Lung (tissue), 12 donors: Measurements from ENCODE around the gene ETV2. TPM values are rescaled to one million over a fixed set of nuclear protein-coding genes. Genes with fewer than 3 reads are reported as not detected.

Experiments
- ATAC-seq: fragments of 200-7000 bp; cut with Tn5 transposase; one replicate; pipeline ENCODE4 v1.9.1; 2020; ENCODE audit warnings: moderate number of reproducible peaks; ENCODE audit not compliant: insufficient read depth, low FRiP score
- DNase-seq, 3 donors: peaks; one replicate each; pipeline ENCODE4 v3.0.0-alpha.2; 2013 to 2017
- H3K27ac ChIP-seq, 2 donors: one replicate each; pipeline ENCODE4 v1.5.1; 2013; ENCODE audit warnings: mild to moderate bottlenecking in 2 of 2, moderate library complexity in 2 of 2, control low read depth in 1 of 2, inconsistent platforms in 1 of 2, low read depth in 1 of 2, low read length in 1 of 2
- H3K27me3 ChIP-seq, 3 donors: one replicate each; pipeline ENCODE4 v1.5.1; 2013; ENCODE audit warnings: low read length in 2 of 3; ENCODE audit not compliant: control insufficient read depth in 3 of 3, insufficient read depth in 3 of 3
- H3K36me3 ChIP-seq, 4 donors: one replicate each; pipeline ENCODE4 v1.5.1; 2013; ENCODE audit warnings: low read length in 4 of 4, mild to moderate bottlenecking in 1 of 4, moderate library complexity in 1 of 4; ENCODE audit not compliant: control insufficient read depth in 4 of 4, insufficient read depth in 4 of 4
- H3K4me1 ChIP-seq, 5 donors: one replicate each; pipeline ENCODE4 v1.5.1; 2013; ENCODE audit warnings: low read length in 5 of 5, mild to moderate bottlenecking in 2 of 5, moderate library complexity in 1 of 5; ENCODE audit not compliant: control insufficient read depth in 5 of 5, insufficient read depth in 5 of 5
- H3K4me3 ChIP-seq: one replicate; pipeline ENCODE4 v1.5.1; 2013; ENCODE audit warnings: mild to moderate bottlenecking, control low read depth, moderate library complexity
- H3K9ac ChIP-seq, 2 donors: one replicate each; pipeline ENCODE4 v1.5.1; 2013; ENCODE audit warnings: low read length in 2 of 2, control low read depth in 1 of 2; ENCODE audit not compliant: insufficient read depth in 1 of 2
- H3K9me3 ChIP-seq, 4 donors: one replicate each; pipeline ENCODE4 v1.5.1; 2013; ENCODE audit warnings: low read length in 3 of 4, mild to moderate bottlenecking in 1 of 4, moderate library complexity in 1 of 4; ENCODE audit not compliant: control insufficient read depth in 4 of 4, insufficient read depth in 3 of 4
- CTCF ChIP-seq: IDR thresholded peaks from 2 replicates; pipeline ENCODE4 v1.5.1; 2012; ENCODE audit warnings: mild to moderate bottlenecking; ENCODE audit errors: control extremely low read depth, extremely low read depth
- WGBS, 2 donors: extraction: QIAGEN DNeasy Blood & Tissue Kit; methylation state at CpG; one replicate each; pipeline ENCODE4 v1.1.7; 2013; 5-methylcytosine and 5-hydroxymethylcytosine counted together
- polyA plus RNA-seq, 2 donors: library from polyadenylated mRNA; stranded (reverse); fragments of 200-250 nt; gene quantifications; one replicate each; pipeline ENCODE4 v1.2.1, GENCODE V29; 2013
- total RNA-seq, 2 donors: library from RNA; depleted of rRNA in 1 of 2; stranded (reverse); fragments of >200 nt in 1 of 2; gene quantifications; one replicate each; pipeline ENCODE4 v1.2.1, GENCODE V29; 2014 to 2021
- donor health status: control.
- donor health status: control.
- donor health status: Bipolar disorder and iron deficiency.
- donor health status: healthy.
- donor health status: DM: yes; HTN: yes; CAD: no.

The ETV2 gene
- total and polyA plus RNA-seq, 4 donors = 0.31 to 2.5 (median 1.1) TPM

DNA sequence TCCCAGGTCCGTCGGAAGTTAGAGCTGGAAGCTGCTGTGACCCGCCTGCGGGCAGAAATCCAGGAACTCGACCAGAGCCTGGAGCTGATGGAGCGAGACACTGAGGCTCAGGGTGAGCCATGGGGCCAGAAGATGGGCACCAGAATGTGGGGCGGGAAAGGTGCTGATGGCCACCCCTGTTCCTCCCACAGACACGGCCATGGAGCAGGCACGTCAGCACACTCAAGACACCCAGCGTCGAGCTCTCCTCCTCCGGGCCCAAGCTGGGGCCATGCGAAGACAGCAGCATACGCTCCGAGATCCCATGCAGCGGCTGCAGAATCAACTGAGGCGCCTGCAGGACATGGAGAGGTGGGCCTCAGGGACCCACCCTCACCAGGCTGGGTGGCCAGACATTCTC, 26.5 kb upstream of the ETV2 start:
- ATAC-seq = no peak
- no peak overlapping the region for H3K4me3 ChIP-seq
- H3K9ac ChIP-seq = no peak overlapping the region
- H3K9me3 ChIP-seq = no peaks in the 10 kb centered on the region
- H3K36me3 ChIP-seq = peaks cover 0 to 20% (median 8%) of the 10 kb centered on the region in 4 donors
- WGBS, 2 donors = 95 to 96% methylated on average over 17 of the region's 17 CpGs
- no peak overlapping the region for H3K27ac ChIP-seq
- H3K27me3 ChIP-seq = no peaks in the 10 kb centered on the region
- TF ChIP-seq CTCF = no peak
- H3K4me1 ChIP-seq = peaks cover 0 to 10% (median 3%) of the 10 kb centered on the region in 5 donors
- no peak for DNase-seq

GRCh38 chr19:35618857-35619256, 22.7 kb upstream of the ETV2 start:
- H3K4me3 ChIP-seq = no peak overlapping the region
- DNase-seq = no peak
- TF ChIP-seq CTCF = no peak
- H3K27ac ChIP-seq = no peak overlapping the region
- H3K4me1 ChIP-seq = no peaks in the 10 kb centered on the region
- no peaks in the 10 kb centered on the region for H3K27me3 ChIP-seq
- peaks cover 0 to 19% (median 11%) of the 10 kb centered on the region in 4 donors for H3K36me3 ChIP-seq
- no peak for ATAC-seq
- H3K9me3 ChIP-seq = no peaks in the 10 kb centered on the region
- 88 to 91% methylated on average over 7 of the region's 7 CpGs for WGBS, 2 donors
- H3K9ac ChIP-seq = no peak overlapping the region

GRCh38 chr19:35619290-35619923, 22.1 kb upstream of the ETV2 start:
- WGBS, 2 donors = 97 to 99% methylated on average over 11 to 12 of the region's 12 CpGs
- no peak overlapping the region for H3K27ac ChIP-seq
- no peak for ATAC-seq

More at GRCh38 chr19:35619290-35619923, 22.1 kb upstream of the ETV2 start:
- DNase-seq = no peak
- no peak for TF ChIP-seq CTCF
- no peaks in the 10 kb centered on the region for H3K9me3 ChIP-seq
- H3K27me3 ChIP-seq = no peaks in the 10 kb centered on the region
- H3K36me3 ChIP-seq = peaks cover 0 to 19% (median 11%) of the 10 kb centered on the region in 4 donors
- H3K4me3 ChIP-seq = no peak overlapping the region
- no peaks in the 10 kb centered on the region for H3K4me1 ChIP-seq
- H3K9ac ChIP-seq = no peak overlapping the region
